ENCODE results near the gene KLHL35.

KLHL35 gene

DNA sequence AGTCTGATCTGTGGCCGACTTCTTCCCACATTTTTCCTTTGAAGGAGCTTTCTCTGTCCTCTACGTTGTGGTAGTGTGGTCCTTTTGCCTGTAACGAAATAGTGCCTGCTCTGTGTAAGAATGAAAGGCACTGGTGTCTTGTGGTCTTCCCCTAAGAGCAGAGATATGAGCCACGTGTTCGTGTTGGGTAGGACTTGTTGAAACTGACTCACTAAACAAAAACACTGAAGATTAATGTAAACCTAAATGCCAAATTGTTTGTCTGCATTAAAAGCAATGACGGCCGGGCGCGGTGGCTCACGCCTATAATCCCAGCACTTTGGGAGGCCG, 43.8 kb downstream of the KLHL35 start:
- TF ChIP-seq, protein P1, sequence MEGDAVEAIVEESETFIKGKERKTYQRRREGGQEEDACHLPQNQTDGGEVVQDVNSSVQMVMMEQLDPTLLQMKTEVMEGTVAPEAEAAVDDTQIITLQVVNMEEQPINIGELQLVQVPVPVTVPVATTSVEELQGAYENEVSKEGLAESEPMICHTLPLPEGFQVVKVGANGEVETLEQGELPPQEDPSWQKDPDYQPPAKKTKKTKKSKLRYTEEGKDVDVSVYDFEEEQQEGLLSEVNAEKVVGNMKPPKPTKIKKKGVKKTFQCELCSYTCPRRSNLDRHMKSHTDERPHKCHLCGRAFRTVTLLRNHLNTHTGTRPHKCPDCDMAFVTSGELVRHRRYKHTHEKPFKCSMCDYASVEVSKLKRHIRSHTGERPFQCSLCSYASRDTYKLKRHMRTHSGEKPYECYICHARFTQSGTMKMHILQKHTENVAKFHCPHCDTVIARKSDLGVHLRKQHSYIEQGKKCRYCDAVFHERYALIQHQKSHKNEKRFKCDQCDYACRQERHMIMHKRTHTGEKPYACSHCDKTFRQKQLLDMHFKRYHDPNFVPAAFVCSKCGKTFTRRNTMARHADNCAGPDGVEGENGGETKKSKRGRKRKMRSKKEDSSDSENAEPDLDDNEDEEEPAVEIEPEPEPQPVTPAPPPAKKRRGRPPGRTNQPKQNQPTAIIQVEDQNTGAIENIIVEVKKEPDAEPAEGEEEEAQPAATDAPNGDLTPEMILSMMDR (IDR thresholded peaks at IDR 0.05; ENCODE audit: unreplicated experiment in 3 of 3), result no peak
- Mint-ChIP-seq H3K36me3 (ENCODE audit: low read depth) (no peaks in the 10 kb centered on the region), H3K4me1 (no peaks in the 10 kb centered on the region), H3K27me3 (ENCODE audit: low read depth) (peaks cover 19% of the 10 kb centered on the region), H3K9me3 (no peaks in the 10 kb centered on the region), H3K27ac (no peak overlapping the region), H3K4me3 (no peak overlapping the region)

DNA sequence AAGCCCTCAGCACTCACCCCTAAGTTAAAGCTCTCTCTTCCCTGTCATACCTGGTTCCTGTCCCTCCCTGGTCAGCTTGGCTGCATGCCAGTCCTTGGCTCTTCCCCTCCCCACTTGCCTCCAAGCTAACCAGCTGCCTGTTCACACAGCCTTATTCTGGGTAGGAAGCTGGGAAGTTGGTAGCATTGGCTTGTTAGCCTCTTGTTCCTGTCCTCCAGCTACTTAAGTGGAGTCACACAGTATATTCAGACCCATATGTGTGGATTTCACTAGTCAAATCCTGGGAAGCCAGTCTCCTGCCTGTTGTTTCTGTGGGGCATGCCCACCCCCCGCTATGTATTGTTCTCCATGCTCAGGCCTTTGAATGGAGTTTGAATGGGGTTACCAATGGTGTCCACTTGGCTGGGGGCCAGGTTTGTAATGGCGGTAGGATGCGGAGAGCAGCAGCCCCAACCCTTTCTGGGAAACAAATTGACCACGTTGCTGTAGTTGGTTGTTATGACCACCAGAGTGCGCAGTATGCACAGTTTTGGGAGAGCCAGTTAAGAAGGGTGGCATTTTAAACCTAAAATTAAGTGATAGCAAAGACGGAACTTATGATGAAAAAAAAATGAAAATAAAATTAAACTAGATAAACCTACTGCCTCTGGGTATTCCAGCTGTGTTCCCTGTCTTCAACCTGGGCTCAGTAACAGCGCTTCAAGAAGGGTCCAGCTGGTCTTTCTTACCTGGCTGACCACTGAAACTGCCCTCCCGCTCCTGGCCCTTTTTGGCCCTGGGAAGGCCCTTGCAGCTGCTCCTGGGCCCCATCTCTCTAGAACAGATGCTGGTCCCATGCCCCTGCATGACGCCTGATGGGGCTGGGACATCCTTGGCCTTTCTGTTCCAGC, 44.4 kb downstream of the KLHL35 start:
- no peak overlapping the region for H3K4me3 Mint-ChIP-seq
- H3K27me3 Mint-ChIP-seq (ENCODE audit: low read depth), result peaks cover 18% of the 10 kb centered on the region
- TF ChIP-seq, protein P1 (IDR thresholded peaks at IDR 0.05; ENCODE audit: unreplicated experiment in 3 of 3), result peak; percentile 78 to 90 (median 87)
- H3K4me1 Mint-ChIP-seq, result no peaks in the 10 kb centered on the region
- H3K27ac Mint-ChIP-seq, result no peak overlapping the region
- H3K9me3 Mint-ChIP-seq, result no peaks in the 10 kb centered on the region
- no peaks in the 10 kb centered on the region for H3K36me3 Mint-ChIP-seq (ENCODE audit: low read depth)

DNA sequence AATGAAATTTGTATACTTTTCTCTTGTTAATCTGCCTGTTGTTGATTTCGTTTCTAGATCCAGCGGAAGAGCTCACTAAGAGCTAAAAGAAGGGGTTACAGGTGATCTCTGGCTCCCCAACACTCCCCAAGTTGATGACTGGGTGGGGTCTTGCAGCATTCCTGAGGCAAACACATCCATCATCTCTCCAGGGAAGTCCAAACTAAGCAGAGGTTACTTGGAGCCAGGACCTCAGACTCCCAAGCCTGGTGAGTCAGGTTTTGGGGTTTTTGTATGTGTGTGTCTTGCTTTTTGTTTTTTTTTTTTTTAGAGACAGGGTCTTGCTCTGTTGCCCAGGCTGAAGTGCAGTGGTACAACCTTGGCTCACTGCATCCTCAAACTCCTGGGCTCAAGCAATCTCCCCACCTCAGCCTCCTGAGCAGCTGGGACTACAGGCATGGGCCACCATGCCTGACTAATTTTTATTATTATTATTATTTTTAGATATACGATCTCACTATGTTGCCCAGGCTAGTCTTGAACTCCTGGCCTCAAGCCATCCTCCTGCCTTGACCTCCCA, 45.2 kb downstream of the KLHL35 start:
- Mint-ChIP-seq H3K27me3 (ENCODE audit: low read depth) (peaks cover 18% of the 10 kb centered on the region), H3K4me3 (no peak overlapping the region), H3K9me3 (no peaks in the 10 kb centered on the region), H3K36me3 (ENCODE audit: low read depth) (no peaks in the 10 kb centered on the region), H3K27ac (no peak overlapping the region), H3K4me1 (no peaks in the 10 kb centered on the region)
- TF ChIP-seq, protein P1 (IDR thresholded peaks at IDR 0.05; ENCODE audit: unreplicated experiment in 3 of 3), result no peak

DNA sequence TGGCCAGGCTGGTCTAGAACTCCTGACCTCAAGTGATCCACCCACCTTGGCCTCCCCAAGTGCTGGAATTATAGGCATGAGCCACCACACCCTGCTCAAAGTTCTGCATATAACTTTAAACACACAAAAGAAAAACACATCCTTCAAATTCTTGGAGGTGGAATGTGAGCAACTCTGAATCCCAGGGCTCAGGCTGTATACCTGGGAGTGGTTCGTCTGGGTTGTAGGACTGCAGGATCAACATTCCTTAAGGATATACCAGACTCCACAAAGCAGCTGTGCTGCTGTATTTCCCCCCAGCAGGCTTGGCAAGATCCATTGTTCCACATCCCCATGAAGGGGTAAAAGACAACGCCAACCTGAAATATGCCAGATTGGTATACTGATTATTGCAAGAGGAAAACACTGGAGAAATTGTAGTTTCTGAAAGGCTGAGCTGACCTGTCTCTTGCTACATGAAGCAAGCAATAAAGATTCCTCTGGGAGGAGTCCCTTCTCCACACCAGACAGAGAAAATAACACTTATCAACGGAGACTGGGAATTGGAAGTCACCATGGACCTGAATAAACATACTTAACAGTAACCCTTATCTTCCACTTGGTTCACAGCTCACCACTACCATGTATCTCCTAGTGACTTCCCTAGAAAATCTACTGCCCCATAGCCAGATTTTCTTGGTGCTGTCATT, 45.9 kb downstream of the KLHL35 start:
- Mint-ChIP-seq H3K36me3 (ENCODE audit: low read depth) (no peaks in the 10 kb centered on the region), H3K4me3 (no peak overlapping the region), H3K4me1 (no peaks in the 10 kb centered on the region), H3K9me3 (no peaks in the 10 kb centered on the region), H3K27ac (no peak overlapping the region), H3K27me3 (ENCODE audit: low read depth) (peaks cover 18% of the 10 kb centered on the region)
- TF ChIP-seq, protein P1 (IDR thresholded peaks at IDR 0.05; ENCODE audit: unreplicated experiment in 3 of 3), result no peak

DNA sequence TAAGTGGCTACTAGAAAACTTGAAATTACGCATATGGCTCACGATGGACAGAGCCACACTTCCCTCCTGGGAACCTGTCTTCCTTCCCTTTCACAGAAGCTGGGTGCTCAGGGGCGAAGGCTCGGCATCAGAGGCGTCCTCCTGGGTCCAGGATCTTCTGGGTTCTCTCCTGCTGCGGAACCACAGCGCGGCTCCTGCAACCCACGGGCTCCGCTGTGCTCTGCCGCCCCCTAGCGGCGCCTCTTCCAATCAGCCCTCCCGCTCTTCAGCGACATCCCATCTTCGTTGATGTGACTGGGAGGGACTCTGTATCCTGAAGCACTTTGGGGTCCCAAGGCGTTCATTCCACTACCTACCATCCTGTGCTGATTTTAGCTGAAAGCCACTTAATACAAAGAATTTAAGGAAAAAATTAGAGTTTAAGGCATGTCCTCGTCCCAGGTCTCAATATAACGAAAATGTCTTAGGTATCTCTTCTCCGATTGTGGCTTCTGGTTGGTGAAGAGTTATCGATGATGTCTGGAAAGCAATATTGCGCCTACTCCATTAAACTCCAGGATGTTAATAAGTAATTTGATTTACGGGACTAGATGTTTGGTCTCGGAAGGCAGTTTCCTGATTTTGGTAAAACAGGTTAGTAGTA, 48.4 kb downstream of the KLHL35 start:
- Mint-ChIP-seq H3K27ac (peak overlapping the region in 1 of 3 experiments; percentile 48), H3K4me1 (peaks cover 6% of the 10 kb centered on the region), H3K4me3 (peak overlapping the region in 1 of 3 experiments; percentile 57), H3K27me3 (ENCODE audit: low read depth) (peaks cover 5% of the 10 kb centered on the region), H3K36me3 (ENCODE audit: low read depth) (no peaks in the 10 kb centered on the region), H3K9me3 (no peaks in the 10 kb centered on the region)
- TF ChIP-seq, protein P1 (IDR thresholded peaks at IDR 0.05; ENCODE audit: unreplicated experiment in 3 of 3), result peak; percentile 97 to 99 (median 98)
